Mesothelial cell of epicardium (in vitro differentiated cells): Measurements from ENCODE around the gene AFAP1L2. TPM values are rescaled to one million over a fixed set of nuclear protein-coding genes. Genes with fewer than 3 reads are reported as not detected.

Experiments
- DNase-seq, 2 experiments: peaks; one replicate each; pipeline ENCODE4 v3.0.0; 2021; ENCODE audit warnings: low spot score in 2 of 2; ENCODE audit not compliant: unreplicated experiment in 2 of 2
- H3K27ac Mint-ChIP-seq: 2 replicates; pipeline ENCODE4 v1.8.0; 2021; ENCODE audit warnings: mixed read lengths
- H3K27me3 Mint-ChIP-seq: 2 replicates; pipeline ENCODE4 v1.8.0; 2021; ENCODE audit warnings: low read depth, mixed read lengths
- H3K36me3 Mint-ChIP-seq: 2 replicates; pipeline ENCODE4 v1.8.0; 2021; ENCODE audit warnings: mixed read lengths
- H3K4me1 Mint-ChIP-seq: 2 replicates; pipeline ENCODE4 v1.8.0; 2021; ENCODE audit warnings: mixed read lengths
- H3K4me3 Mint-ChIP-seq: 2 replicates; pipeline ENCODE4 v1.8.0; 2021; ENCODE audit warnings: mild to moderate bottlenecking, moderate library complexity, mixed read lengths
- H3K9me3 Mint-ChIP-seq: 2 replicates; pipeline ENCODE4 v1.8.0; 2021; ENCODE audit warnings: mixed read lengths
- CTCF ChIP-seq: fragments of 200-600 bp; sonication (generic); IDR thresholded peaks from one replicate; pipeline ENCODE4 v1.5.0; 2021; ENCODE audit warnings: antibody characterized with exemption; ENCODE audit not compliant: unreplicated experiment
- total RNA-seq: library from RNA; stranded (reverse); gene quantifications from 3 replicates; pipeline ENCODE4 v1.2.1, GENCODE V29; 2021

AFAP1L2 gene
- total RNA-seq, 1 donor from 2014 or later = 5.7 TPM

- Mint-ChIP-seq H3K9me3 (no peaks in the 10 kb centered on the region), H3K27ac (no peak overlapping the region), H3K4me3 (no peak overlapping the region), H3K27me3 (no peaks in the 10 kb centered on the region), H3K36me3 (peaks cover 1% of the 10 kb centered on the region), H3K4me1 (no peaks in the 10 kb centered on the region)
- no peak for TF ChIP-seq CTCF
- no peak for DNase-seq
These were observed 115.7 kb downstream of the AFAP1L2 start for GRCh38 chr10:114288424-114289095.

- H3K27ac Mint-ChIP-seq = no peak overlapping the region
- no peak for DNase-seq
- no peak for TF ChIP-seq CTCF
- H3K4me1 Mint-ChIP-seq = peaks cover 1% of the 10 kb centered on the region
- H3K27me3 Mint-ChIP-seq = no peaks in the 10 kb centered on the region
- no peak overlapping the region for H3K4me3 Mint-ChIP-seq
- no peaks in the 10 kb centered on the region for H3K9me3 Mint-ChIP-seq
- H3K36me3 Mint-ChIP-seq = peaks cover 1% of the 10 kb centered on the region
These were observed 117.4 kb downstream of the AFAP1L2 start for GRCh38 chr10:114286921-114287320.

GRCh38 chr10:114285961-114286441, 118.3 kb downstream of the AFAP1L2 start:
- Mint-ChIP-seq H3K9me3 (no peaks in the 10 kb centered on the region), H3K27me3 (no peaks in the 10 kb centered on the region), H3K4me1 (peaks cover 1% of the 10 kb centered on the region), H3K4me3 (no peak overlapping the region), H3K27ac (no peak overlapping the region), H3K36me3 (no peaks in the 10 kb centered on the region)
- DNase-seq = no peak
- no peak for TF ChIP-seq CTCF

- no peak for DNase-seq
- Mint-ChIP-seq H3K36me3 (no peaks in the 10 kb centered on the region), H3K4me1 (peaks cover 9% of the 10 kb centered on the region), H3K9me3 (no peaks in the 10 kb centered on the region), H3K27me3 (no peaks in the 10 kb centered on the region), H3K4me3 (no peak overlapping the region), H3K27ac (no peak overlapping the region)
- TF ChIP-seq CTCF = no peak
These were observed 119.8 kb downstream of the AFAP1L2 start for GRCh38 chr10:114284346-114285071.

GRCh38 chr10:114283535-114284234, 120.6 kb downstream of the AFAP1L2 start:
- no peak overlapping the region for H3K27ac Mint-ChIP-seq
- no peaks in the 10 kb centered on the region for H3K36me3 Mint-ChIP-seq
- no peaks in the 10 kb centered on the region for H3K9me3 Mint-ChIP-seq
- H3K4me1 Mint-ChIP-seq = peaks cover 9% of the 10 kb centered on the region
- no peak for TF ChIP-seq CTCF
- H3K27me3 Mint-ChIP-seq = no peaks in the 10 kb centered on the region
- H3K4me3 Mint-ChIP-seq = no peak overlapping the region
- no peak for DNase-seq
